Bone marrow (tissue), 2 donors: ENCODE data around the gene GATAD2A.
A peak's percentile ranks its signal among the peaks of the same experiment; 100 is the strongest.

ENCODE experiments used
- DNase-seq, 2 donors: peaks; one replicate each; lab custom pipeline; 2025; lab: John Stamatoyannopoulos, UW

GATAD2A gene

DNA sequence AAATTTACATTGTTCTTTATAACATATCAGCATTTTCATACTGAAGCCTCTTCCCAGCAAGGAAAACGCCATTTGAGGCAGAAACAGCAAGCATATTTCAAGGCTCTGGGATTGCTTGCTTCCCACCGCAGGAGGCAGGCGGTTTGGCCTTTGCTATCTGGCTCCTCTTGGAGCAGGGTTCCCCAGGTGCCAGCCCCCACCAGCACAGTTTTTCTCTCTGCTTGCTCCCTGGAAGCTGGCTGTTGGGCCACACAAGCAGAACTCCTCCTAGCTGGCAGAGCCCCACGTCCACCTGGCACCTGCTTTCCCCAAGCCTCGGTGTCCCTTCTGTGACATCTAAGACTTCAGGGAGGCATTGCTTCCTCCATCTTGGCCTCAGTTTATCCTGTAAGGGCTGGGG lies 16.7 kb downstream of the GATAD2A start:
- DNase-seq, result no peak

DNA sequence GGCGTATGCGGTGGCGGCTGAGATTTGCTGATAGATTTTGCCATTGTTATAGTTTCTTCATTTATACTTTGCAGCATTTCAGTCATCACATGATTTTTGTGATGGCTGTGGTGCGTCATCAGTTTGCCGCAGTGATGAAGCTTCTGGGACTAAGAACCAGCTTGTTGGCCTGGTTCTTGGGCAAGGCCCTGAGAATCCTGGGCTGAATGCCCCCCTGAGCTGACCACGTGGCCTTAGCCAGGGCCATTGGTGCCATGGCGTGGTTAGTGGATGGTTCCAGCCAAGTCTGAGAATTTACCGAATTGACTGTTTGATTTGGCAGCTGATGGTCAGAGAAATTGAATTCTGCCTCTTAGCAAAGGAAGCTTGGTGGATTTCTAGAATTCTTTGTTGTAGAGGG lies 17.8 kb downstream of the GATAD2A start:
- no peak for DNase-seq

DNA sequence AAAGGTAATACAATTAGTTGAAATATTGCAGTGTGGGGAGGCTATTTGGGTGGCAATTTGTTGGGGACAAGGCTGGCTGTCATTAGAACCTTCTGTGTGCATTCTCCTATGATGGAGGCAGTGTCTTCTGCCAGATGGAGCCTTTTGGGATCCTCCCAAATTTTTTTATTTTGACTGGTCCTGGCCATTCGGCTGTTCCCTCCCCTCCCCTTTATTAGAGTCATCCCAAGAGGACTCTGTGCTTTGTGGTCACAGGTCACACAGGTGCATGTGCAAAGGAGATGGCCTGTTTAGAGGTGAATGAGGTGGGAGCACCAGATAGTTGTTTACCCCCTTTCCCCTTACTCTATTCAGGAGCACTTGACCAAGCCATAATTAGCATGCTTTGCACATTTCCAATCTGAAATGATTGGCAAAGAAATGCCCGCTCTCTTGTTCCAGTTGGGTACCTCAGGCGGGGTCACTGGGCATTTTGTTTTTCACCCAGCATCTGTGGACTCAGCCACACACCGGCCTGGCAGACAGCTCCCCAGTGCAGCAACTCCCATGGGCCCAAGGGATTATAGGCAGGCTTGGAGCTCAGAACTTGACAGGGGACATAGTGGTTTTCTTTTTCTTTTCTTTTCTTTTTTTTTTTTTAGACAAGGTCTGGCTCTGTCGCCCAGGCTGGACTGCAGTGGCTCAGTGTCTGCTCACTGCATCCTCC lies 19.8 kb downstream of the GATAD2A start:
- no peak for DNase-seq

DNA sequence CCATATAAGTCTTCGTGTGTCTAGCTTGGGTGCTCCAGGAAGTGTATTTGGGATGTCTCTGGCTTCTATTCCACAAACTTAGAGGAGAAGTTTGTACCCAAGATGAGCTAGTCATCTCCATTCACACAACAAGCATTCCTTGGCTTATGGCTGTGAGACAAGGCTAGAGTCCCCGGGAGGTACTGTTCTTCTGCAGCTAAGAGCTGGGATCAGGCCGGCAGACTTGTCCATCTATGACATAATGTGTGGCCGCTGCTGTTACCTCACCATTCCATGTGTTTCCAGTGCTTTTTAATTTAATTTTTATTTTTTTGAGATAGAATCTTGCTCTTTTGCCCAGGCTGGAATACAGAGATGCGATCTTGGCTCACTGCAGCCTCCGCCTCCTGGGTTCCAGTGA lies 20.7 kb downstream of the GATAD2A start:
- no peak for DNase-seq

DNA sequence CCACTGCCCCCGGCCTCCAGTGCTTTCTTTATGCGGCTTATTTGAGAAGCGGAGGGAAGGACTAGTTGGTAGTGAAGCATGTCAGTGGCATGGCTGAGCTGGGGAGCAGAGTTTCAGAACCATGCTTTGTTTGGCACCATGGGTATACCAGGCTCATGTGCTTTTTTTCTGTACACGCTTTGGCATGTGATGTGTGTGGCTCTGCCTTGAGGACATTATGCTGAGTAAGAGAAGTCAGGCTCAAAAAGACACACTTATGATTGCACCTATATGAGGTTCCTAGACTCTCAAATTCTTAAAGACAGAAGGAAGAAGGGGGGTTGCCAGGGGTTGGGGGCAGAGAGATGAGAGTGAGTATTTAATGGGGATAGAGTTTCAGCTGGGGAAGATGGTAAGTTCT lies 21.3 kb downstream of the GATAD2A start:
- no peak for DNase-seq

DNA sequence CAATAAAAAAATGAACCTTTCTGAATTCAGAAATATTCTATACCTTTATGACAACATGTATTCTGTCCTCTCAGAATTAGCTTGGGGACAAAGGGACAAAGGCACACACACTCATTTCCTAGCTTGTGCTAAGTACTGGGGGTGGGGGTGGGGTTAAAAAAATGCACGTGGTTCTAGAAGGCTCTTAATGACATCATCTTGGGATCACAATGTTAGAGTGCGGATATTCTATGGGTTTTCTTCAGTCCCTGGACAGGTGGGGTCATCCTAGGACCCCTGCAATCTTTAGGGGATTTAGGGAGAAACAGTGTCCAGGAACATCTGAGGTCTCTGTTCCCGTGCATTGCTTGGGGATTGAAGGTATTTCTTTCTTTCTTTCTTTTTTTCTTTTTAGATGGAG lies 21.8 kb downstream of the GATAD2A start:
- DNase-seq, result no peak

DNA sequence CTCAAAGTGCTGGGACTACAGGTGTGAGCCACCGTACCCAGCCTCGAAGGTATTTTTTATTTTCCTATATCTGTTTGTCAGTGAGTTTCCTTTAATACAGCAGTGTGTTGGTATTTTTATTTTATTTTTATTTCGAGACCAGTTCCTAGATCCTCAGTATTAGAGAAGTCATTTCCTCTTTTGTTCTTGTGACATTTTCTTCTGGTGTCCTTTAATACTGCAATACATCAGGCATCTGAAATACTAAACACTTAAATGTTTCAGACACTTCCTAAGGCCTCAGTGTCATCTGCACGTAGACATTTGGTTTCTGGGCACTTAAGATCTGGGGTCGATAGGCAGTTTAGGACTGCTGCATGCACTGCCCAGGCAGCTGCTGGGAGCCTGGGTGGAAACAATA lies 22.5 kb downstream of the GATAD2A start:
- DNase-seq, result no peak

DNA sequence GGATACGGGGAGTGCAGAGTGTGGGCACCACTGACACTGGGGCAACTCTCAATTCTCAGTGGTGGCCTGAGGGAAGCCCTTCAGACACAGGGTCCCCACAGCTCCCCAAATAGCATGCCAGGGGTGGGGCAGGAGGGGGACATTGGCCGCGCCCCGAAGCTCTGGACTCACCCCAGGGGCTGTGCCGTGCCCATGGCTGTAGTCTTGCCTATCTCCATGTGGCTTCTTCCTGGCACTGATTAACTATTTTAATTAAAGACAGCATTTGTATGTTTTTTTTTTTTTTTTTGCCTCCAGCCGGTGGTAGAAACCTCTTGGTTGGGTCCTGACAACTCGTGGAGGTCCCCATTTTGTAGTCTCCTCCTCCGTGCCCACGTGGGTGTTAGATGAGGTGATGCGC lies 23.3 kb downstream of the GATAD2A start:
- no peak for DNase-seq

DNA sequence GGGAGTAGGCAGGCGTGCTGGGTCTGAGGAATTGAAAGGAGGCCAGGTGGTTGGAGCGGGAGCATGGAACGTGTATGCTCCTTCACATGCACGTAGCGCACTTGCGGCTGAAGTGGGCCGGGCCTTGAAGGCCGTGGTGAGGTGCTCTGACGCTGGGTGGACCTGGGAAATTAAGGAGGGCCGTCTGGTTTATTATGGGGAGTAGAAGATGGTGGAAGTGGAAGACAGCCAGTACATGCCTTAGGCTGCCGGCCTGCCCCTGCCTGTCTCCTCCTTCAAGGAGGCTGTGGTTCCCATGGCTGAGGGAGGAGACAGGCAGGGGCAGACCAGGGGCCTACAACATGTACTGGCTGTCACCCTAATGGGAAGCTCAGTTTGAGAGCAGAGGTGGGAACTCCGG lies 23.9 kb downstream of the GATAD2A start:
- DNase-seq, result no peak

DNA sequence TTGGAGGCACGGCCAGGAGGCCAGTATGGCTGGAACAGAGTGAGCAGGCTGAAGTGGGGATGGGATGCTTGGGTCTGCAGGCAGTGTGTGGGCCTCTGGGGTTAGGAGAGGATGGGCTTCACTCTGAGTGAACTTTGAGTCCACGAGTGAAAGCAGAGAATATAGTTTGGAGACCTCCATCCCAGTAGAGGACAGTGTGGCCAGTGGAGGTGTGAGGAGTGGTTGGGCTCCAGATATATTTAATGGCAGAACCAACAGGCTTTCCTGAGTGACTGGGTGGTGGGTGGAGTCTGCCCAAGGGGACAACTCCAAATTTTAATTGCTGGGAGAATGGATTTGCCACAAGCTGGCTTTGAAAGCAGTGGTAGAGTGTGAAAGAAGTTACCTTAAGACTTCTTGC lies 27.3 kb downstream of the GATAD2A start:
- DNase-seq, result no peak

DNA sequence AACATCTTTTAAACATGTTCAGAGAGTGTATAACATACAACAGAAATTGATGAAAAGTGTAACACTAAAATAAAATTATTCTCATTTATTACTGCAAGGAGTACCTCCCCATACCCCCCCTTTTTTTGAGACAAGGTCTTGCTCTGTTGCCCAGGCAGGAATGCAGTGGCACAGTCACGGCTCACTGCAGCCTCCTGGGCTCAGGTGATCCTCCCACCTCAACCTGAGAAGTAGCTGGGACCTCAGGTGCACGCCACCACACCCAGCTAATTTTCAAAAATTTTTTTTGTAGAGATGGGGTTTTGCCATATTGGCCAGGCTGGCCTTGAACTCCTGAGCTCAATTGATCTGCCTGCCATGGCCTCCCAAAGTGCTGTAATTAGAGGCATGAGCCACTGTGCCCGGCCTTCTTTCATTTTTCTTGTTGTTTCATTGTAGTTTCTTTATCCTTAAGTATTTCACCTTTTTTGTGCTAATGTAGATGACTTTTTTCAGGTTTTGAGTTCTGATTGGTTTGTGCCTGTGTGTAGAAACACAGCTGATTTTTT lies 28.3 kb downstream of the GATAD2A start:
- DNase-seq, result no peak

DNA sequence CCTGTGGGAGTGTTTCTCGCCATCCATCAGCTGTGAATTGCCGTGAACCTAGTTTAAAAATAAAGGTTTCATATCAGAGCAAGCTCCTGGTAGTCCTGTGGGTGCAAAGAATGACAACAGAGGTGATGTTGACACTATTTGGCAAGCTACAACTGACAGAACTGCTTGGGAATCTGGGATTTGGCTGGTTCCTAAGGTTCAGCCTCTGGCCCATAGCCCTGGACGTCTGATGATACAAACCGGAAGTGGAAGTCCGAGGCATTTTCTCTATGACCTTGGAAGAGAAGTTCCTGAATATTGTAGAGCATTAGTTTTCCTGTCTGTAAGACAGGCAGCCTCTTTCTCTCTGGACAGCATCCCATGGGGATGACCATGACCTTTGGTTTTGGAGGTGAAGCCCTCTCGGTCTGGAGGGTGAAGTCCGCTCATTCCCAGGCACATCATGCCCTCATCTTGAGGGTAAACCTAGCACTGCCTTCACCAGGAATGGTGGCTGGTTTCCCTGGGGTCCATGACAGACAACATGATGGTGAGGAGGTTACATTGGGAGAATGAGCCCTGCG lies 29.1 kb downstream of the GATAD2A start:
- DNase-seq, result no peak

DNA sequence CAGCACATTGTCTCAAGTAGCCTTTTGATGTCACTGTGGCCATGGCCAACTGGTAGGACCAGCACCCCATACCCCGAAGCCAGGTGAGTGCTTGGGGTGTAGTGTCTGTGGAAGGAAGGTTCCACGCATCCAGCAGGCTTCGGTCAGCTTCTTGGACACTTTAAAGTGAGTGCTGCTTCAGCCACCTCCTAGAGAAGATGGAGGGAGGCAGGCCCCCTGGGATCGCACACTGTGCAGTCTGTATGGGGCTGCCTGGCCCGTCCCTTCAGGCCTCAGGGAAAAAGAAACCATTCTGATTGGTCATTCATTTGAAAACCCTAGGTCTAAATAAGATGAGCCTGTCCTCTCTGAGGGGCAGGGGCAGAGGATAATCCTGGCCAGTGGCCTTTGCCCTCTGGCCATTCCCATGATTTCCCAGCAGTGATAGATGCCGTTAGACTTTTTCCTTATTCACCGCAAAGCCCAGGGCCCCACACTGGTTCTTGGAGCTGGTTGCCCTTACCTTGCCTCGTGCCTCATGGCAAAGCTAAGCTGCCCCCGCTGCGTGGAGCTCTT lies 30.7 kb downstream of the GATAD2A start:
- DNase-seq, result no peak

DNA sequence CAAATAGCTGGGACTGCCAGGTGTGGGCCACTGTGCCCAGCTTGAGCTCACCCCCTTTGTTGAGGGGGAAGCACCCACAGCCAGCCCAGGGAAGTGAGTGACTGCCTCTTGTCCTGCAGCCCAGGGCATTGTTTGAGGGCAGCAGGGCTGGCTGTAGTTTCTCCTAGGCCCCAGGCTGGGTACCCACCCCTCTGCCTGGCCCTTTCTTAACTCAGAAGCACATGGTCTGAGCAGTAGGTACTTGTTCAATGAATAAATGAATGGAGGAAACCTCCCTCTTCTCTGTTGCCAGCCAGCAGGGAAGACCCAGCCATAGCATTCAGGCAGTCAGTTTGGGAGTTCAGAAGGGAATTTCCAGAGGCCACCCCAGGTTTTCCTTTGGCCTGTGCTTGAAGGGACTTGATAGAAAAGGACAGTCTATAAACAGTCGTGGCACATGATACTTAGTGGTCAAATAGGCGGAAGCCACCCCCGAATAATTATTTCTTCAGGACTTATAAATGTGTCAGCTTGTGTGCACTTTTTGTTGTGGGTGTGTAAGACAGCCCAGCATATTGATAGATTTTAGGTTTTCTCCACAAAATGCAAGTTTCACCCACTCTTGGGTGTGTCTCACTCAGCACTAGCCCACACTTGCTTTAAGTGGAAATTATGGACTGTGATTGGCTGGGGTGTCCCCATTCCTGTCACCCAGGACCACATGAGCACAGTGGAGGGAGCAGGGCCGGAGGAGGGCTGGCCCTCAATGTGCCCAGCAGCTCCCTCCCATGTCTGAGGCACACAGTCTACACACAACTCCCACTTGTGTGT lies 33.1 kb downstream of the GATAD2A start:
- DNase-seq, result no peak

DNA sequence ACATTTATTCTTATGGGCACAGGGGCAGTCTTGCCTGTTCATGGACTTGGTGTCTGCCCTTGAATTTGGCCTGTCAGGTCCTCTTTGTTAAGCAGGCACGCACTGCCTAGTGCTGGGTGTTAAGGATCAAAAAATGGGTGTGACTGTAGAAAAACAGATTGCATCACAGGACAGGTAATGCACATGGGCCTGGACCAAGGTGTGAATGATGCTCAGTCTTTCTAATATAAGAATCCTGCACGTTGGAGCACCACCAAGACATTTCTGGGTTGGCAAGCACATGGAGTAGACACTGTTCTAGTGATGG lies 33.7 kb downstream of the GATAD2A start:
- no peak for DNase-seq

DNA sequence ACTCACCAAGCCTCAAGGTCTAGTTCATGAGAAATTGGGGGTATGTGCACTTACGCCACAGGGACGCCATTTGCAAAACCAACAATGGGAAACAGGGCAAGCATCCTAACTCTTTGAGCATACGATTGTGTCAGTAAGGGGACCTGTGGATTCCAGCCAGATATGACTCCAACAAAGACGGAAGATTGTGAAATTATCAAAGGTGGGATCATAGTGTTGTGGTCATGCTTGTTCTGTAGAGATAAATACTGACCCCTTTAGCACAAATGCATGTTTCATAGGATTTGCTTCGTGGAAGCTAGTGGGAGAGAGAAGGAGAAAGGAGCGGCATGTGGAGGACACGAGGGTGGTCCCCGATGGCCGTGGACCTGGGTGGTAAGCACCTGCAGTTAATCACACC lies 37.8 kb downstream of the GATAD2A start:
- DNase-seq, result no peak

DNA sequence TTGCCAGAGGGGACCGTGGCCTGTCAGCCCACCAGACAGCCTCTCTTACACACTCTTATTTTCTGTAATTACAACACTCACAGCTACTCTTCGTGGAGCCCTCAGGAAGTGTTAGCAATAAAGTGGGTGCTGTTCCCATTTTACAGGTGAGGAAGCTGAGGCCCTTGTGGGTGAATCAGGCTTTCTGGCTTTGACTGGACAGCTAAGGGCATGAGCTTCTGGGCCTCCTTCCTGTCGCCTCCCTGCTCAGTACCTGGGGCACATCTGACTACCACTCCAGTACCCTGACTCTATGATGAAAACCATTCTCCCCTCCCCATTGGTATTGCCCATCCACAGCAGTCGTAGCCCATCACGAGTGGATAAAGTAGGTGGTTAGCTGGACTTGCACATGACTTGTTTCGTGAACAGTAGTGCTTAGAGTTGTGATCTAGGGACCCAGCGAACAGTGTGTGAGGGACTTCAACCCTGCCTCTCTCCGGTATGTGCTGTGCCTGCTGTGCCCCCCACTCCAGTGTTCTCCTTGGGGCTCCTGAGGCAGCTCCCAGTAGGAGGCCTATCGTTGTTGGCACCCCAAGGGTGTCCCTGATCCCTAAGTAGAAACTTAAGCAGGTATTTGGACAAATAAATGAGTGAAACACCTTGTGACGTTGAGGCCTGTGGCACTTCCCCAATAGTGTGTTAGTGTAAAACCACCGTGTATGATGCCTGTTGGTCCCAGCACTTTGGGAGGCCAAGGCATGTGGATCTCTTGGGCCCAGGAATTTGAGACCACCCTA lies 38.6 kb downstream of the GATAD2A start:
- no peak for DNase-seq

DNA sequence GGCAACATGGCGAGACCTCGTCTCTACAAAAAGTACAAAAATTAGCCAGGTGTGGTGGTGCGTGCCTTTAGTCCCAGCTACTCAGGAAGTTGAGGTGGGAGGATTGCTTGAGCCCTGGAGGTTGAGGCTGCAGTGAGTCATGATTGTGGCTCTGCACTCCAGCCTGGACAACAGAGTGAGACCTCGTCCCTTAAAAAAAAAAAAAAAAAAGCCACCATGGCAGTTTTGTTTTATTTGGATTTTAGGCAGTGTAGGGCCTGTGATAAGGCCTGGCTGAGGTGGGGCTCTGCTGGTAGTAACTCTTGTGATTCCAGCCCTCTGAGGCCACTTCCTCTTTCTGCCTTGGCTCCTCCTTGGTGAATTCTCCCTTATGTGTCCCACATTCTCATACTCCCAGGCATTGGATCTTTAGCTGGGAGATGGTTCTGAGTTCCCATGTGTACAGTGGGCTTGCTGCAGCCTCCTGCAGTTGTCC lies 39.2 kb downstream of the GATAD2A start:
- peak in 1 of 2 donors; percentile 46 for DNase-seq

DNA sequence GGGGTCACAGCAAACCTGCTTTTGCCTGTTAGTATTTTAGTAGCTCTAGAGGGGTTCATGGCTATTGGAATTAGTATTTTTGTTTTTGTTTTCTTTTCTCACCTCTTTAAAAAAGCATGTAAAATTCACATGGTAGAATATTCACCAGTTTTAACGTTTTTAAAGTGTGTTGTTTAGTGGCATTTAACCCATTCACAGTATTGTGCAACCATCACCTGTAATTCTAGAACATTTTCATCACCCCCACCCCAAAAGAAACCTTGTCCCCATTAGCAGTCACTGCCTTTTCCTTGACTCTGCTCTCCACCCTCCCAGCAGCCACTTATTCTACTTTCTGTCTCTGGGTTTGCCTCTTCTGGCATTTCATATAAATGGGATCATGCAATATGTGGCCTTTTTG lies 39.8 kb downstream of the GATAD2A start:
- DNase-seq, result no peak

DNA sequence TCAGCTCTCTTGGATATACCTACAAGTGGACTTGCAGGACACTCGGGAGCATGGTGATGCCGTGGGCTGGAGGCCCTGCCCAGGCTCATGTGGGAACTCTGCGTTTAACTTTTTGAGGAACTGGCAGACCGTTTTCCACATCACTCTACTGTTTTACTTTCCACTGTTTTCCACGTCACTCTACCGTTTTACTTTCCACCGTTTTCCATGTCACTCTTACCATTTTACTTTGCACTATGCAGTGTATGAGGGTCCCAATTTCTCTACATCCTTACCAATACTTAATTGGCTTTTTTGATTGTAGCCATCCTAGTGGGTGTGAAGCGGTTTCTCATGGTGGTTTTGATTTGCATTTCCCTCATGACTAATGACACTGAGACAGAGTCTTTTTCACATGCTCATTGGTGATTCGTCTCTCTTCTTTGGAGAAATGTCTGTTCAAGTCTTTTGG lies 40.5 kb downstream of the GATAD2A start:
- no peak for DNase-seq

DNA sequence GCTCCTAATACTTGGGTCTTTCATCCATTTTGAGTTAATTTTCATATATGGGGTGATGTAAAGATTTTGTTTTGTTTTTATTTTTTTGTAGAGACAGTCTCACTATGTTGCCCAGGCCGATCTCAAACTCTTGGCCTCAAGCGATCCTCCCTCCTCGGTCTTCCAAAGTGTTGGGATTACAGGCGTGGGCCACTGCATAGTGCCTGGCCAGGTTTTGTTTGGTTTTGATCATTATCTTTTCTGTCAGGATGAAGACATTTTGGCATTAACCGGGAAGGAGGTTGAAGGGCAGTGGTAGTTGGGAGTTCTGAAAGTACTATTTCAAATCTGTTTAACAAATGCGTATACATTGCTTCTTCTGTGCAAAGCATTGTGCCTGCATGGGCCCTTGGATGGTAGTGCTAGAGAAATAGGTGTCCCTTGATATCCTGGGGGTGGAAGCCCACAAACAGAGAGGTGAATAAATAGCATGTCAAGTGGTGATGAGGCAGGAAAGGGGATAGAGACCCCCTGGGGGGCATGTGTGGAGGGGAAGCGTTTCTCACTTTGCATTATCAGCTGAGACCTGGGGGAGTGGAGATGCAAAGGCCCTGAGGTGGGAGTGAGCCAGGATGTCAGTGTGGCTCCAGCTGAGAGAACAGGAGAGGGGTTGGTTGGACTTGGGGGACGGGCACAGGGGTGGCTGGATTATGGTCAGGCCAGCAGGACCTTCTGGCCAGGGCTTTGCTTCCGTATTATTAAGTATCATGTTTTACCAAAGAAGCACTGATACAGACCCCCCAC lies 41.4 kb downstream of the GATAD2A start:
- no peak for DNase-seq
